Renal cortical epithelial cell (primary cell): ENCODE measurements around the gene PKN1. TPM values are rescaled to one million over a fixed set of nuclear protein-coding genes. Genes with fewer than 3 reads are reported as not detected.

ENCODE experiments used
- DNase-seq: peaks from one replicate; pipeline ENCODE4 v3.0.0-alpha.2; 2011; ENCODE audit warnings: low read depth
- total RNA-seq: library from RNA; depleted of rRNA; stranded (reverse); fragments of >200 nt; gene quantifications from 2 replicates; pipeline ENCODE4 v1.2.3, GENCODE V29; 2014

PKN1 gene
- total RNA-seq, 1 donor from 2014 or later: 99.1 TPM

- no peak for DNase-seq
Measured at GRCh38 chr19:14514215-14514863, 81.2 kb downstream of the PKN1 start.

- no peak for DNase-seq
Measured at GRCh38 chr19:14515501-14516047, 82.5 kb downstream of the PKN1 start.

- DNase-seq: no peak
Measured at GRCh38 chr19:14516048-14516534, 83.0 kb downstream of the PKN1 start.

GRCh38 chr19:14516746-14517438 lies 83.8 kb downstream of the PKN1 start:
- no peak for DNase-seq

- no peak for DNase-seq
Measured at GRCh38 chr19:14517446-14517839, 84.3 kb downstream of the PKN1 start.

DNA sequence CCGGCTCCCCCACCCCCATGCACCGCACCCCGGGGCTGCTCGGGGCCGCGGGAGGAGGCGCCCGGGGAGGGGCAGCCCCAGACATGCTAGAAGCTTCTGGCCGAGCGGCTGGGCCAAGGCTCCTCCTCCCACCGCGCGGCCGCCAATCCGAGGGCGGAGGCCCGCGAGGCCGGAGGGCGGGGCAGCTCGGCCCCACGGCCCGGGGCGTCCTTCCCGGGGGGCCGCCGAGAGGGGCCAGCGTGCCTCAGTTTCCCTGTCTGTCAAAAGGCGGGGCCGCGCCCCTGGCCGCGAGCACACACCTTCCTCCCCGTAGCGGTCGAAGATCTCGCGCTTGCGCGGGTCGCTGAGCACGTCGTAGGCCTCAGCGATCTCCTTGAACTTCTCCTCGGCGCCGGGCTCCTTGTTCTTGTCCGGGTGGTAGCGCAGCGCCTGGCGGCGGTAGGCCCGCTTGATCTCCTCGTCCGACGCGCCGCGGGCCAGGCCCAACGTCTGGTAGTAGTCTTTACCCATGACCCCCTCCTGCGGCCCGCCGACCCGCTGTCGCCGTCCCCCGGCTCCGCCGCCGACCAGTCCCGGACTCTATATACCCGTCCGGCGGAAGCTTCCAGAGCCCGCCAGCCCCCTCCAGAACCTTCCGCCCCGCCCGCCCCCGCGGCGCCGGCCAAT lies 84.9 kb downstream of the PKN1 start, which contains the start of gene DNAJB1:
DNAJB1 (minus strand) TSS at position 558 of the 666 bp plus-strand sequence; CDS start at position 510, 48 bp downstream.
- DNase-seq: no peak

- no peak for DNase-seq
Measured at GRCh38 chr19:14519245-14519859, 86.2 kb downstream of the PKN1 start.

DNA sequence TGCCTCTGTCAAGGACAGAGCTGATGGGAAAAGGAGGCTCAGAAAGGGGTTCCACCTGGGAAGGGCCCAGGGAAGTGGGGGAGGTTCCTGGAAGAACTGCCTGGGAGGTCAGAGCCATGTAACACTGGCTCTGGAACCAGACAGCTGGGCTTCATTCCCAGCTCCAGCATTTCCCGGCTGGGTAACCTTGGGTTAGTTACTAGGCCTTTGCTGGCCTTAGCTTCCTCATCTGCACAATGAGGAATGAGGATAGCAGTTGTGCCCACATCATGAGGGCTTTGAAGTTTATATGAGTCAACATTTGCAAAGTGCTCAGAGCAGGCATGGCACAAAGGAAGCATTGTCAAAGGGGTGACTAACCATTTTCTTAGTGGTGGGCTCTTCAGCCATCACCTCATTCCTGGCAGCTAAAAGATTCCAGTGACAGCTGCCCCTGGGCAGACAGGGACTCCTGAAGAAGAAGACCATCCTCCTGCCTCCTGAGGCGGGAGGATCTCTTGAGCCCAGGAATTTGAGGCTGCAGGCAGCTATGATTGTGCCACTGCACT lies 86.8 kb downstream of the PKN1 start:
- DNase-seq: peak; percentile 97

- no peak for DNase-seq
Measured at GRCh38 chr19:14520543-14520942, 87.4 kb downstream of the PKN1 start.

Other genes with a start within 250 kb of the PKN1 start
- gene ADGRL1, start 227.1 kb upstream of the PKN1 start, total RNA-seq: 0.87 and 14.8 TPM in 2 replicates
- 12.9 and 40.1 TPM in 2 replicates for gene ADGRE5, start 51.9 kb upstream of the PKN1 start, total RNA-seq
- 32.6 and 66.0 TPM in 2 replicates for gene DDX39A, start 14.0 kb upstream of the PKN1 start, total RNA-seq
- 0.85 and 5.0 TPM in 2 replicates for gene PTGER1, start 42.0 kb downstream of the PKN1 start, total RNA-seq
- gene GIPC1, start 62.8 kb downstream of the PKN1 start, total RNA-seq: 180 and 401 TPM in 2 replicates
- 55.3 and 58.9 TPM in 2 replicates for gene DNAJB1, start 85.1 kb downstream of the PKN1 start, total RNA-seq
- gene TECR, start 96.3 kb downstream of the PKN1 start, total RNA-seq: 33.4 and 35.6 TPM in 2 replicates
- 108 and 413 TPM in 2 replicates for gene NDUFB7, start 138.8 kb downstream of the PKN1 start, total RNA-seq
- gene CLEC17A, start 149.8 kb downstream of the PKN1 start, total RNA-seq: not detected in 2 replicates
- gene ADGRE3, start 241.5 kb downstream of the PKN1 start, total RNA-seq: not detected in 2 replicates